Inflammatory macrophage treated with lipopolysaccharide for 4 hours (primary cell): ENCODE data around the gene FBXL7.

ENCODE experiments used
- DNase-seq: peaks from one replicate; pipeline ENCODE4 v3.0.0-alpha.2; 2020

The FBXL7 gene

GRCh38 chr5:15966651-15967050, 466.7 kb downstream of the FBXL7 start:
- DNase-seq: no peak

- no peak for DNase-seq
Measured at GRCh38 chr5:15968993-15969392, 469.0 kb downstream of the FBXL7 start.

- no peak for DNase-seq
Measured at GRCh38 chr5:15977851-15978250, 477.9 kb downstream of the FBXL7 start.

GRCh38 chr5:15980835-15981234, 480.9 kb downstream of the FBXL7 start:
- no peak for DNase-seq

GRCh38 chr5:15983392-15983791, 483.4 kb downstream of the FBXL7 start:
- DNase-seq: no peak
